Kidney glomerular epithelial cell (primary cell): ENCODE data around the gene GLYATL1.
"Not testable (repeated sequence)": the region's sequence is repeated elsewhere in the genome, so short reads cannot be mapped to it uniquely, and the experiment has no call there.

Source experiments
- DNase-seq: peaks from one replicate; lab custom pipeline; 2025; lab: John Stamatoyannopoulos, UW

GLYATL1 gene

GRCh38 chr11:58998480-58999290 is 59.4 kb downstream of the GLYATL1 start:
- DNase-seq: no peak

- no peak for DNase-seq
Measured at GRCh38 chr11:58999291-58999680, 60.0 kb downstream of the GLYATL1 start.

- no peak for DNase-seq
Measured at GRCh38 chr11:59000003-59000402, 60.7 kb downstream of the GLYATL1 start.

DNA sequence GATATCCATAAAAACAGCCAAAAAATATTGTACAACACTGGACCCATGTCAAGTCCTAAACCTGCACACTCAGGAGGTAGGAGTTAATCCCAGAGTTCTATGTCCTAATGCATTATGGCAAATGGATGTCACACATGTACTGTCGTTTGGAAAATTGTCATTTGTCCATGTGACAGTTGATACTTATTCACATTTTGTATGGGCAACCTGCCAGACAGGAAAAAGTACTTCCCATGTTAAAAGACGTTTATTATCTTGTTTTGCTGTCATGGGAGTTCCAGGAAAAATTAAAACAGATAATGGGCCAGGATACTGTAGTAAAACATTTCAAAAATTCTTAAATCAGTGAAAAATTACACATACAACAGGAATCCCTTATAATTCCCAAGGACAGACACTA is 62.7 kb downstream of the GLYATL1 start:
- DNase-seq: not testable (repeated sequence)
